Measurements from ENCODE around the gene AKT3.

DNA sequence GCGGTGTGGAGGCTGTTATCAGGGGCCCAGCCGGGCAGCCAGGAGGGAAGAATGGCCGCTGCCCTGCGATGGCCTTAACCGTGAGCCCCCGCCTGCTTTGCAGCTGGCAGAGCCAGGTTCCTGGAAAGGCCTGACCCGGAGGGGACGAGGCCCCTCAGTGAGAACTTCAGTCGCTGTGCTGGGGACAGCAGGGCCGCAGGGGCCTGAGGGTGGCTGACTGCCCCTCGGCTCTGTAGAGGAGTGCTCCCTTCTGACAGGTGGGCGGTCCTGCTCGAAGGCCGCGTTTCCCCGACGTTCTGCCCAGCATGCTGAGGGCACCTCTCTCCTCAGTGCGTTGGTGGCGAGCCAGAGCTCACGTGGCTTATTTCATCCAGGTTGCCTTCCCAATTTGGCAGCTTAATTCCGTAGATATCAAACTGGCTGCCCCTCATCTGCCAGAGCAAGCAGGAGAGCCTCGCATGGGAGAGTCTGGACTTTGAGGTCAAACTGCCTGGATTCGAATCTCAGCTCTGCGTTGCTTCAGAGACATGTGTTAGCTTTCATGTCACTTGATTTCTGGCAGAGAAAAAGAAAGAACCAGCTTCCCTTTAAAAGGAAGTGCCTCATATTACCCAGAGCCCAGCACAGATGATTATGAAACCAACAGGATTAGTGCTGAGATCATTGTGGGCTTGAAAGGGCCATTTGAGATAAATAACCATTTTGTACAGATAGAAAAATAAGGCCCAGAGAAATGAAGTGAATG, 354.4 kb downstream of the AKT3 start:
- TF ChIP-seq POLR2AphosphoS5 (IDR thresholded peaks at IDR 0.05; ENCODE audit: insufficient read depth in 1 of 2, low read depth in 1 of 2): no peak
- TF ChIP-seq, protein P1, sequence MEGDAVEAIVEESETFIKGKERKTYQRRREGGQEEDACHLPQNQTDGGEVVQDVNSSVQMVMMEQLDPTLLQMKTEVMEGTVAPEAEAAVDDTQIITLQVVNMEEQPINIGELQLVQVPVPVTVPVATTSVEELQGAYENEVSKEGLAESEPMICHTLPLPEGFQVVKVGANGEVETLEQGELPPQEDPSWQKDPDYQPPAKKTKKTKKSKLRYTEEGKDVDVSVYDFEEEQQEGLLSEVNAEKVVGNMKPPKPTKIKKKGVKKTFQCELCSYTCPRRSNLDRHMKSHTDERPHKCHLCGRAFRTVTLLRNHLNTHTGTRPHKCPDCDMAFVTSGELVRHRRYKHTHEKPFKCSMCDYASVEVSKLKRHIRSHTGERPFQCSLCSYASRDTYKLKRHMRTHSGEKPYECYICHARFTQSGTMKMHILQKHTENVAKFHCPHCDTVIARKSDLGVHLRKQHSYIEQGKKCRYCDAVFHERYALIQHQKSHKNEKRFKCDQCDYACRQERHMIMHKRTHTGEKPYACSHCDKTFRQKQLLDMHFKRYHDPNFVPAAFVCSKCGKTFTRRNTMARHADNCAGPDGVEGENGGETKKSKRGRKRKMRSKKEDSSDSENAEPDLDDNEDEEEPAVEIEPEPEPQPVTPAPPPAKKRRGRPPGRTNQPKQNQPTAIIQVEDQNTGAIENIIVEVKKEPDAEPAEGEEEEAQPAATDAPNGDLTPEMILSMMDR (IDR thresholded peaks at IDR 0.05): no peak

Measured in vagina (tissue), 2 donors.